Measurements from ENCODE around the gene NOL9. TPM values are rescaled to one million over a fixed set of nuclear protein-coding genes. Genes with fewer than 3 reads are reported as not detected.

NOL9 gene
- total and polyA plus RNA-seq, 10 of the 15 experiments (the other 5 are each of a cell fraction or from before 2014, with no cell fraction given) = 3.9 to 35.9 (median 23.0) TPM

DNA sequence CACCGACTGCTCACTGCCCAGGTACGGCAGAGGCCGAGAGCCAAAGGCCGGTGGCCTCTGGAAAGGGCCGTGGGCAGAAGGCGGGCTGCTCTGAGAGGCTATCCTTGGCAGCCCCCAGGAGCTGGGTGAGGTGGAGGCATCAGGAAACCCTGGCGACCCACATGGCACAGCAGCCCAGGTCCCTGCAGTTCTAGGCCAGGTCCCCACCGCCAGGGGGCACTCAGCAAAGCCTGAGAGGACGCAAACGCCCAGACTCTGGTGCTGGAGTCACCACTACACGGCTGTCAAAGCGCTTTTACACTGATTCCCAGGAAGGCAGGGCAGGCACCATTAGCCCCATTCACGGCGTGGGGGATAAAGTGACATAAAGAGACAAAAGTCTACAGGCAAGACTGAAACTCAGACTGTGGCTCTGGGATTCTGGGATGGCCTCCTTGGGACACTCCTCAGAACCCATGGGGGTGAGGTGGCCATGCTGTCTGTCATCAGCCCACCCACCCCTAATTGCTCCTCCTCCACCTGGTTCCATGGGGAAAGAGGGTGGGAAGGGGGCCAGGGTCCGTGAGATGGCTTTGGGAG lies 67.8 kb downstream of the NOL9 start:
- BruUV-seq (replicated peaks) = no TSS peak
- FAIRE-seq = peak; percentile 61
- ChIA-PET SMC1A (ENCODE audit: uncharacterized antibody, unreplicated experiment) (interaction anchor here (0.9 kb wide), 1 partner anchor 66 kb away, joined by 3 read pairs; no protein-coding TSS in a partner anchor), POLR2A (no interaction called here), RAD21 (ENCODE audit: unreplicated experiment) (interaction anchor here (1.1 kb wide), 1 partner anchor 159 kb away, joined by 3 read pairs; no protein-coding TSS in a partner anchor), CTCF (interaction anchor here (1.0 to 1.4 kb wide), 5 partner anchors 10 to 160 kb away, joined by 3 to 10 read pairs (median 4); no protein-coding TSS in a partner anchor)
- WGBS (ENCODE audit: insufficient coverage, insufficient replicate concordance, low lambda C conversion rate, missing lambda C conversion rate) = 3% methylated on average over 15 of the region's 15 CpGs
- H3K27ac ChIP-seq (ENCODE audit: control insufficient read depth, insufficient read depth) = no peak overlapping the region
- H3K9me3 ChIP-seq (replicated peaks; ENCODE audit: control insufficient read depth, insufficient read depth, low read length) = no peaks in the 10 kb centered on the region
- intact Hi-C loops (cut with micrococcal nuclease; ENCODE audit: unreplicated experiment) = no loop called here
- DNase-seq (ENCODE audit: low read depth, low spot score) = no peak
- H3K4me1 ChIP-seq (ENCODE audit: control insufficient read depth, insufficient read depth, low read length) = no peaks in the 10 kb centered on the region
- H2AFZ ChIP-seq (ENCODE audit: control insufficient read depth, low read depth, low read length) = no peak overlapping the region
- no peak overlapping the region for H3K9ac ChIP-seq (ENCODE audit: control insufficient read depth, insufficient read depth, low read length)
- ATAC-seq = peak; percentile 70
- no peaks in the 10 kb centered on the region for H3K36me3 ChIP-seq (ENCODE audit: control insufficient read depth in 2 of 2, insufficient read depth in 2 of 2, low read length in 1 of 2)
- H3K4me2 ChIP-seq (ENCODE audit: control insufficient read depth, insufficient read depth) = no peak overlapping the region
- H3K79me2 ChIP-seq (ENCODE audit: control insufficient read depth, insufficient read depth, low read length) = no peaks in the 10 kb centered on the region
- H4K20me1 ChIP-seq (ENCODE audit: control insufficient read depth, insufficient read depth) = peaks cover 2% of the 10 kb centered on the region; the same call in 1 of the 2 replicates
- in situ Hi-C loops (cut with MboI) = loop anchor here (25.0 kb wide), 1 partner anchor 726 kb away; no protein-coding TSS in a partner anchor
- peaks cover 2 to 3% of the 10 kb centered on the region in 2 experiments; a peak in 3 of 4 replicates for H3K27me3 ChIP-seq (replicated peaks in 1 of 2; ENCODE audit: control insufficient read depth in 2 of 2, insufficient read depth in 2 of 2, low read length in 1 of 2)
- H3K4me3 ChIP-seq = no peak overlapping the region
- TF ChIP-seq KAT2A (conservative IDR thresholded peaks at IDR 0.05; ENCODE audit: control insufficient read depth, low read depth, low read length) = no peak
- TF ChIP-seq MTA2 (IDR thresholded peaks at IDR 0.05; ENCODE audit: low read depth) = no peak
- TF ChIP-seq YBX1 (IDR thresholded peaks at IDR 0.05) = no peak
- TF ChIP-seq, protein P1, sequence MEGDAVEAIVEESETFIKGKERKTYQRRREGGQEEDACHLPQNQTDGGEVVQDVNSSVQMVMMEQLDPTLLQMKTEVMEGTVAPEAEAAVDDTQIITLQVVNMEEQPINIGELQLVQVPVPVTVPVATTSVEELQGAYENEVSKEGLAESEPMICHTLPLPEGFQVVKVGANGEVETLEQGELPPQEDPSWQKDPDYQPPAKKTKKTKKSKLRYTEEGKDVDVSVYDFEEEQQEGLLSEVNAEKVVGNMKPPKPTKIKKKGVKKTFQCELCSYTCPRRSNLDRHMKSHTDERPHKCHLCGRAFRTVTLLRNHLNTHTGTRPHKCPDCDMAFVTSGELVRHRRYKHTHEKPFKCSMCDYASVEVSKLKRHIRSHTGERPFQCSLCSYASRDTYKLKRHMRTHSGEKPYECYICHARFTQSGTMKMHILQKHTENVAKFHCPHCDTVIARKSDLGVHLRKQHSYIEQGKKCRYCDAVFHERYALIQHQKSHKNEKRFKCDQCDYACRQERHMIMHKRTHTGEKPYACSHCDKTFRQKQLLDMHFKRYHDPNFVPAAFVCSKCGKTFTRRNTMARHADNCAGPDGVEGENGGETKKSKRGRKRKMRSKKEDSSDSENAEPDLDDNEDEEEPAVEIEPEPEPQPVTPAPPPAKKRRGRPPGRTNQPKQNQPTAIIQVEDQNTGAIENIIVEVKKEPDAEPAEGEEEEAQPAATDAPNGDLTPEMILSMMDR (IDR thresholded peaks at IDR 0.05 in 2 of 3, conservative IDR thresholded peaks at IDR 0.05 in 1 of 3; ENCODE audit: control insufficient read depth in 2 of 3, extremely low read depth in 1 of 3, insufficient read depth in 1 of 3, low read depth in 3 of 3, low read length in 3 of 3) = peak; percentile 83 to 98 (median 92)
- TF ChIP-seq IKZF1 (conservative IDR thresholded peaks at IDR 0.05) = no peak
- no peak for TF ChIP-seq NR2C2 (IDR thresholded peaks at IDR 0.05; ENCODE audit: borderline replicate concordance, control insufficient read depth, insufficient read length, low read depth)
- TF ChIP-seq PML (IDR thresholded peaks at IDR 0.05; ENCODE audit: low read length) = no peak
- no peak for TF ChIP-seq ZNF24 (IDR thresholded peaks at IDR 0.05)
- peak; percentile 61 for TF ChIP-seq RAD21 (IDR thresholded peaks at IDR 0.05; ENCODE audit: insufficient read depth, low read depth, low read length)
- peak; percentile 42; the same call in 1 of the 2 replicates for TF ChIP-seq SMARCA5 (IDR thresholded peaks at IDR 0.05)
- no peak for TF ChIP-seq JUND (IDR thresholded peaks at IDR 0.05; ENCODE audit: low read depth, low read length)
- TF ChIP-seq ZZZ3 (IDR thresholded peaks at IDR 0.05; ENCODE audit: control insufficient read depth, insufficient read length, low read depth) = no peak
- peak; percentile 54; the same call in 1 of the 2 replicates for TF ChIP-seq YY1 (IDR thresholded peaks at IDR 0.05; ENCODE audit: low read depth, low read length)
- TF ChIP-seq, protein P2, sequence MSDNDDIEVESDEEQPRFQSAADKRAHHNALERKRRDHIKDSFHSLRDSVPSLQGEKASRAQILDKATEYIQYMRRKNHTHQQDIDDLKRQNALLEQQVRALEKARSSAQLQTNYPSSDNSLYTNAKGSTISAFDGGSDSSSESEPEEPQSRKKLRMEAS (IDR thresholded peaks at IDR 0.05; ENCODE audit: low read depth, low read length) = no peak
- no peak for TF ChIP-seq NFXL1 (IDR thresholded peaks at IDR 0.05; ENCODE audit: borderline replicate concordance)
- TF ChIP-seq SMC3 (IDR thresholded peaks at IDR 0.05; ENCODE audit: borderline replicate concordance, low read length) = peak; percentile 81
- TF ChIP-seq HDAC6 (IDR thresholded peaks at IDR 0.05; ENCODE audit: unreplicated experiment) = no peak
- TF ChIP-seq, protein P3, sequence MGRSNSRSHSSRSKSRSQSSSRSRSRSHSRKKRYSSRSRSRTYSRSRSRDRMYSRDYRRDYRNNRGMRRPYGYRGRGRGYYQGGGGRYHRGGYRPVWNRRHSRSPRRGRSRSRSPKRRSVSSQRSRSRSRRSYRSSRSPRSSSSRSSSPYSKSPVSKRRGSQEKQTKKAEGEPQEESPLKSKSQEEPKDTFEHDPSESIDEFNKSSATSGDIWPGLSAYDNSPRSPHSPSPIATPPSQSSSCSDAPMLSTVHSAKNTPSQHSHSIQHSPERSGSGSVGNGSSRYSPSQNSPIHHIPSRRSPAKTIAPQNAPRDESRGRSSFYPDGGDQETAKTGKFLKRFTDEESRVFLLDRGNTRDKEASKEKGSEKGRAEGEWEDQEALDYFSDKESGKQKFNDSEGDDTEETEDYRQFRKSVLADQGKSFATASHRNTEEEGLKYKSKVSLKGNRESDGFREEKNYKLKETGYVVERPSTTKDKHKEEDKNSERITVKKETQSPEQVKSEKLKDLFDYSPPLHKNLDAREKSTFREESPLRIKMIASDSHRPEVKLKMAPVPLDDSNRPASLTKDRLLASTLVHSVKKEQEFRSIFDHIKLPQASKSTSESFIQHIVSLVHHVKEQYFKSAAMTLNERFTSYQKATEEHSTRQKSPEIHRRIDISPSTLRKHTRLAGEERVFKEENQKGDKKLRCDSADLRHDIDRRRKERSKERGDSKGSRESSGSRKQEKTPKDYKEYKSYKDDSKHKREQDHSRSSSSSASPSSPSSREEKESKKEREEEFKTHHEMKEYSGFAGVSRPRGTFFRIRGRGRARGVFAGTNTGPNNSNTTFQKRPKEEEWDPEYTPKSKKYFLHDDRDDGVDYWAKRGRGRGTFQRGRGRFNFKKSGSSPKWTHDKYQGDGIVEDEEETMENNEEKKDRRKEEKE (IDR thresholded peaks at IDR 0.05) = no peak
- TF ChIP-seq SPI1 (IDR thresholded peaks at IDR 0.05; ENCODE audit: borderline replicate concordance, insufficient read depth, low read depth, low read length) = no peak
- TF ChIP-seq ZNF207 (IDR thresholded peaks at IDR 0.05; ENCODE audit: borderline replicate concordance) = peak; percentile 62; the same call in 1 of the 2 replicates
- no peak for TF ChIP-seq SUZ12 (IDR thresholded peaks at IDR 0.05; ENCODE audit: unreplicated experiment)
